GM18519 (cell line): ENCODE measurements around the gene TBCD.
"Not testable (repeated sequence)": the region's sequence is repeated elsewhere in the genome, so short reads cannot be mapped to it uniquely, and the experiment has no call there.

Experiments
- ATAC-seq: cut with Tn5 transposase; IDR thresholded peaks from one replicate; pipeline ENCODE4 v1.9.1; 2021; ENCODE audit warnings: mild to moderate bottlenecking, moderate library complexity; ENCODE audit not compliant: unreplicated experiment, low FRiP score

Gene TBCD

DNA sequence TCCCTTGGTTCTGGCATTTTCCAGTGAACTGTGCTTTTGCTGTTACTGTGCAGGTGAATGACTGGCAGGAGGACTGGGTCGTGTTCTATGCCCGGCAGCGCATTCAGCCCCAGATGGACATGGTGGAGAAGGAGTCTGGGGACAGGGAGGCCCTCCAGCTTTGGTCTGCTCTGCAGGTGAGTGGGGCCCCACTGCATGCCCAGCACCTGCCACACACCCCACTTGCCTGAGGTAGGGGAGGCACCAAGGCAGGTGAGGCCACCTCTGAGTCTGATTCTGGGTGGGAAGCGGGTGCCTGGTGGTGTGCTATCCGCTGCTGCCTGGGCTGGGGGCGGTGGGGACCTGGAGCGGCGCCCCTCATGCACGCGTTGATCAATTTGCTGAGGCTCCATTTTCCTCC is 25.4 kb upstream of the TBCD start:
- no peak for ATAC-seq

DNA sequence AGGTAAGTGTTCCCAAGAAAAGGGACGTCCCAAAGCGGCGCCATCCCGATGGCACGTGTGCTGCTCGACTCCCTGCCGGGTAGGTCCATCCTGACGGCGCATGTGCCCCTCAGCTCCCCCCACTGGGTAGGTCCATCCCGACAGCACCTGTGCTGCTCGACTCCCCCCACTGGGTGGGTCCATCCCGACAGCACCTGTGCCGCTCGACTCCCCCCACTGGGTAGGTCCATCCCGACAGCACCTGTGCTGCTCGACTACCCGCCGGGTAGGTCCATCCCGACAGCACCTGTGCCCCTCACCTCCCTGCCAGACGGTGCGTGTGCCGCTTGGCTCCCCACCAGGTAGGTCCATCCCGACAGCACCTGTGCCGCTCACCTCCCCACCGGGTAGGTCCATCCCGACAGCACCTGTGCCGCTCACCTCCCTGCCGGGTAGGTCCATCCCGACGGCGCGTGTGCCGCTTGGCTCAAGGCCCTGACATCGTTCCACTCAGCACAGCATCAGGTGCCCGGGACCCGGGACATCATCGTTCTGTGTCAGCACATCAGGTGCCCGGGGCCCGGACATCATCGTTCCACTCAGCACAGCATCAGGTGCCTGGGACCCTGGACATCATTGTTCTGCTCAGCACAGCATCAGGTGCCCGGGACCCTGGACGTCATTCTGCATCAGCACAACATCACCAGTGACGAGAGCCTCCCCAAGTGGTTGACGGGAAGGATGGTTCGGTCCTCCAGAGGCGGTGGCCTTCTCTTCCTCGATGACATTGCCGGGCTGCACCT is 22.2 kb upstream of the TBCD start:
- no peak for ATAC-seq

DNA sequence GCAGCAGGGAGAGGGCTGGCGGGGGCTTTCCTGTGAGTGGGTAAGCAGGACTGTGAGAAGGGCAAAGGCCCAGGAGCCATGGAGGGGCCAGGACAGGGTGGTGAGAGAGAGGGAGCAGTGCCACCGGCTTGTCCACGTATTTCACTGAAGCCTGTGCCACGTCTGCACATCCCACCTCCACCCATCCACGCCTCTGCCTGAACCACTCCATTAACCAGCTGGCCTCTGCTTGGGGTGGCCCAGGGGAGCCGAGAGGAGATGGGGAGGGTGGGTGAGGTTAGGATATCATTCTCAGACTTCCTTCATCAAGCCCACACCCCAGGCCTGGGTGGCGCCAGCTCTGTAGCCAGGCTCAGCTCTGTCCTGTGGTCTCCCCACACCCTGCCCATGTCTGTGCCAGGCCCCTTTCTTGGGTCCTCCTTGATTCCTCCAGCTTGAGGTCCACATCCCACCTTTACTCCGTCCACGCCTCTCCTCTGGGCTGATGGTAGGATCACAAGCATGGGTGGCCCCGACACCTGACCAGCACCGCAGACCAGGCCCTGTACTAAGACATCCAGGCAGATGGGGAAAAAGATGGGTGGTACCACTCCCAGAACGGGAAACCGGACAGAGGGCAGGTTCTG is 19.6 kb upstream of the TBCD start:
- ATAC-seq: no peak

DNA sequence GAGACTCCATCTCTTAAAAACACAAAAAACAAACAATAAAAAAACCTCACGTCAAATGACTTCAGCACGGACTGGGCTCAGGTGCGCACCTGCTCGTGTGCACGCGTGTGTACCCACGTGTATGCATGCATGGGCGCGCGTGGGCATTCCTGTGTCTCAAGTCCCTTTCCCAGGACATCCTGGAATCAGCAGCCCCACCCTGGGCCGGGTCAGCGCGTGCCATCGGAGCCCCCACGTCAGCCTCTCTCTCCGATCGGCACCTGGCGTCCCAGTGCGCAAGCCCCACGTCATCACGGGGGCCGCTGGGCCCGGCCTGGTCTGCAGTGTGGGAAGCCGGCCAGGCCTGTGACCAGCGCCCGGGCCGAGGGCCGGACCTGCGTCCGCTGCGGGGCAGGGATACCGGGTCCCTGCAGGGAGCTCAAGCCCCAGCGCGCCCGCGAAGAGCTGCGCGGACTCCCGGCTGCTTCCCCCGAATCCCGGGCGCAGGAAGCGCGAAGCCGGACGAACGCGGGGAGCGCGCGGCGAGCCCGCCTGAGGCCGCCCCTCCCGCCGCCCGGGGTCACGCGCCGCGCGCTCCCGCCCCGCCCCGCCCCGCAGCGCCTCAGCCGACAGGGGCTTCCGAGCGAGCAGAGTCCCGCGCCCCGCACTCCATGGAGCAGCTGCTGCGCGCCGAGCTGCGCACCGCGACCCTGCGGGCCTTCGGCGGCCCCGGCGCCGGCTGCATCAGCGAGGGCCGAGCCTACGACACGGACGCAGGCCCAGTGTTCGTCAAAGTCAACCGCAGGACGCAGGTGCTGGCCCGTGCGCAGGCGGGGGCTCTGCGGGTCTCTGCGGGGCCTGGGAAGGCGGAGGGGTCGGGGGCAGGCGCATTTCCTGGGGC is 16.6 kb upstream of the TBCD start, which contains the start of gene FN3K:
FN3K (plus strand) TSS at position 629 of the 880 bp plus-strand sequence; CDS start at position 651, 22 bp downstream.
- no peak for ATAC-seq

DNA sequence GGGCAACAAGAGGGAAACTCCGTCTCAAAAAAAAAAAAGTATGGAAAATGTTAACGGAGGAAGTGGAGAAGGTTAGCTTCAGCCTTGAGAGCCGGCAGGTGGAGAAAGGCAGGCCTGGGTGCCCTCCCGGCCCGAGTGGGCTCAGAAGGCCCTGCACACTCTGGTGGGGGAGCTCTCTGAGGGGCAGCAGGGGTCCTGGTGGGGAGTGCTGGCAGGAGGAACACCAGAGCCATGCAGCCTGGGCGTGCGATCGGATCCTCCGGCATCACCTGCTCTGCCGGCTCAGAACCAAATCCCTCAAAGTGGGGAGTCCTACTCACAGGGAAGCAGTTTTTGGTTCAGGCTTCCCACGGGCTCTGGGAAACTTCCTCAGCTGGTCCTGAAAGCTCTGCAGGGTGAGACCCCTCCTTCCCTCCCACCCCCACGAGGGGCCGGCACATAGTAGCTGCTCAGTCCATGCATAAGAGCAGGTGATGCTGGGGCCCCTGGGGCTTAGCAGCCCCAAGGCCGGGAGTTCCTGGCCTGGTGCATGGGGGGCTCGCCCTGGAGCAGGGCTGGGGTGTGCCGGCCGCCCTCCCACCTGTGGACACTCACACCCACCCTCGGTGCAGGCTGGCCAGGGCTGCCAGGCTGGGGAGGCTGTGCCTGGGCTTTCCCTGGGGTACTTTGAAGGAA is 15.2 kb upstream of the TBCD start:
- ATAC-seq: no peak

DNA sequence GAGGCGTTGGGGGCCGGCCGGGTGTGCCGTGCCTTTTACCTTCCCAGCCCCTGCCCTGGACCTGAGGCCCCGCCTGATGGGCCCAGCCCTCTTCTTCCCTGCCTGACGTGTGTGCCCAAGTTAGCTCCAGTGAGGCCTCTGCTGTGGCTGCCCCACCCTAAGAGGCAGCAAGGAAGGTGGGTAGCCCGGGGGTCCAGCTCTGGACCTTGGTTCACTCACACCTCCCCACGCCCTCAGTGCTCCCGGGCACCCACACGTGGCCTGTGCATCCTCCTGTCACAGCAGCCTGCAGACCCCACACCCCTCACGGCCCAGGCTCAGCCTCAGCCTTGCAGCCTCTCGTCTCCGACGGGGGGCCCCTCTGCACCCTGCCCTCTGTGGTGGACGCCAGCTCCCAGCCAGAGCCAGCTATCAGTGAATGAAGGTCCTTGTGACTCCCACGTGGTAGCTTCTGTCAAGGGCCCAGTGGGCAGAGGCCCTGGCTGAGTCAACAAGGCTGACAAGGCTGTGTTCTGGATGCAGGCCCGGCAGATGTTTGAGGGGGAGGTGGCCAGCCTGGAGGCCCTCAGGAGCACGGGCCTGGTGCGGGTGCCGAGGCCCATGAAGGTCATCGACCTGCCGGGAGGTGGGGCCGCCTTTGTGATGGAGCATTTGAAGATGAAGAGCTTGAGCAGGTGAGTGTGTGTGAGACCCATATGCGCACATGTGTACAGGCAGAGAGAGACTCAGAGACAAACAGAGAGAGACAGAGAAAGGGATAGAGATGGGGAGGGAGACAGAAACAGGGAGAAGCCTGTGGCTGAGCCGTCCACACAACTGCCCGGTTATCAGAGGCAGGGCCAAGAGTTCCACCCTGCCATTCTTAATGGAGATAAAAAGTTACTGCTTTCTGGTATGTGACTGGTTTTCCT is 13.6 kb upstream of the TBCD start:
- ATAC-seq: no peak

DNA sequence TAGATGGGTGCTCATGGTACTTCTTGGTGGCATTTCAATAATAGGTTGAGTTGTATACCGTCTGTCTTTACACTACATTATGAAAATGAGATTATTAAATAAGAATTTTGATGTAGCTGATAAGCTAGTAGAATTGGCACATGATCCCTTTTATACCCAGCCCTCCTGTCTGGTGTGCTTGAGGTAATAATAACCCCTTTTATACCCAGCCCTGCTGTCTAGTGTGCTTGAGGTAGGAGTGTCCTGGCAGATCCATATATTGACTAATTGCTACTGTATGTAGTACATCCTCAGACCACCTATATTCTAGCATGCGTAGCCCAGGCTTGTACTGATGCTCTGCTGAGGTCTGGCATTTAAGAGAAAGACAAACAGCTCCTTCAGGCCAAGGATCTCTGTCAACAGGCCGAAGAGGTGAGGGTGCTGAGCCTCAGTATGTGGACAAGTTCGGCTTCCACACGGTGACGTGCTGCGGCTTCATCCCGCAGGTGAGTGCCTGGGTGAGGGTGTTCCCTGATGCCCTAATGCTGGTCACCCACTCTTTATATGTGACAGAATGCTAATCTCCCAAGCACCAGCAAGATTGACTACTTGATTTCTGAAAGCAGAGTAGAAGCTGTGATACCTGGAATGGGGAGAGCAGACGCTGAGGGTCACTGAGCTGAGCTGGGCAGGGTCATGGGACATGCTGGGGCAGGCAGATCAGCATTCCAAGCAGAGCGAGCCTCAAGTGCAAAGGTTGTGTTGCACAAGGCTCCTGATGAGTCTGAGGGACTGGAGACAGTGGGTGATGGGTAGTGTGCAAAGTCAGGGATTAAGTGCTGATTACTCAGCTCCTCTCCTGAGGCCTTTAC is 10.7 kb upstream of the TBCD start:
- no peak for ATAC-seq

DNA sequence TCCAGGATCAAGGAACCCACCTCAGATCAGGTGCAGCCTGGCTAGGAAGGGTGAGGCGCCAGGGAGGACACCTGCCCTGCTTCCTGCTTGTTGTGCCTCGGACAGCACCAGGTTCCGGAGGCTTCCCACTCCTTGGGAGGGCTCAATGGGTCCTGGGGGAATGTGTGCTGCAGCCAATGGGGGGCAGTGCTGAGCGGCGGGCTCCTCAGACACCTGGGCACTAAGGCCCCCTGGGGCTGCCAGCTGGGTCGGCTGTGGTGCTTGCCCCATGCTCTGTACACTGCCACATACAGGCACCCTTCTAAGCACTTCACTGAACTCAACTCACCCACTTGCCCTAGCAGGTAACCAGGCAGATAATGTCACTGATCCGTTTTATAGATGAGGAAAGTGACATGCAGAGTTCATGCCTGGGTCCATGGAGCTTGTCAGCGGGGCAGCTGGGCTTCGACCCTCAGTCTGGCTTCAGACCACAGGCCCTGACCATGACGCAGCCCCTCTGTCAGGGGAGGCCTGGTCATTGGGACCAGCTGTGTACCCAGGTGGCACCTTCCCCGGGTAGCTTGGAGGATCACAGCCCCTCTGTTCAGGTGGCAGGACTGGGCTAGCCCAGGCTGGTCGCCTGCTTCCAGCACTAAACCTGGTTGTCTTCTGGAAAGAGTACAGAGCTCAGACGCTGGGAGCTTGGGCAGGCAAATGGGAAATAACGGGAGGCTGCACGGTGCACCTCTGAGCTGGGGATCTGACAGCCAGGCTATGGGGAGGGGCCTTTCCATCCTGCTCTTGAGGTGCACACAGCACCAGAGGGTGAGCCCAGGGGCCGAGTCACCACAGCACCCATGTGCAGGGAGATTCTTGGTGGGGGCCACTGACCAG is 8.3 kb upstream of the TBCD start:
- no peak for ATAC-seq

DNA sequence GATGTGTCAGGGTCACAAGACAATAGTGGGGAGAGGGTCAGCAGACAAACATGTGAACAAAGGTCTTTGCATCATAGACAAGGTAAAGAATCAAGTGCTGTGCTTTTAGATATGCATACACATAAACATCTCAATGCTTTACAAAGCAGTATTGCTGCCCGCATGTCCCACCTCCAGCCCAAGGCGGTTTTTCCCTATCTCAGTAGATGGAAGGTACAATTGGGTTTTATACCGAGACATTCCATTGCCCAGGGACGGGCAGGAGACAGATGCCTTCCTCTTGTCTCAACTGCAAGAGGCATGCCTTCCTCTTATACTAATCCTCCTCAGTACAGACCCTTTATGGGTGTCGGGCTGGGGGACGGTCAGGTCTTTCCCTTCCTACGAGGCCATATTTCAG is 7.1 kb upstream of the TBCD start:
- not testable (repeated sequence) for ATAC-seq

DNA sequence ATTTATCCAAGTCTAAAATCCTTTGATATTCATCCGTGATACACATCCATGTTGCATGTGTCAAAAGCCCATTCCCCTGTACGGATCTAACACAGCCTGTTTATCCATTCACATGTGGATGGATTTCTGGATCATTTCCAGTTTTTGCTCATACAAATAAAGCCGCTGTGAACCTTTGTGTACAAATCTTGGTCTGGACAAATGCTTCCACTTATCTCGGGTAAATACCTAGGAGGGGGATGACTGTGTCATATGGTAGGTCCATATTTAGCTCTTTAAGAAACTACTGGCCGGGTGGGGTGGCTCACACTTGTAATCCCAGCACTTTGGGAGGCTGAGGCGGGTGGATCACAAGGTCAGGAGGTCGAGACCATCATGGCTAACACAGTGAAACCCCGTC is 6.3 kb upstream of the TBCD start:
- no peak for ATAC-seq

DNA sequence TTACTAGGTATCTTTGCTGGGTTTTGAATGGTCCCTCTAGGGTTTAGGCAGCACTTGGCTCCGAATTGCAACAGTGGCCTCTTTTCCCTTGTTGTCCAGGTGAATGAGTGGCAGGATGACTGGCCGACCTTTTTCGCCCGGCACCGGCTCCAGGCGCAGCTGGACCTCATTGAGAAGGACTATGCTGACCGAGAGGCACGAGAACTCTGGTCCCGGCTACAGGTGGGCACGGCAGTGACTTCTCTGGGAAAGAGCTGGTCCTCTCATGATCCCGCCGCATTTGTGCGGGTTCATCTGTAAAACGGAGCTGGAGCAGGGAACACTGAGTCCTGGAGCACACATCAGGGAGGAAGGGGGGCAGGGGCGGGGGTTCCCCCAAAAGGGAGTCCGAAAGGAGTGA is 3.1 kb upstream of the TBCD start:
- ATAC-seq: no peak

DNA sequence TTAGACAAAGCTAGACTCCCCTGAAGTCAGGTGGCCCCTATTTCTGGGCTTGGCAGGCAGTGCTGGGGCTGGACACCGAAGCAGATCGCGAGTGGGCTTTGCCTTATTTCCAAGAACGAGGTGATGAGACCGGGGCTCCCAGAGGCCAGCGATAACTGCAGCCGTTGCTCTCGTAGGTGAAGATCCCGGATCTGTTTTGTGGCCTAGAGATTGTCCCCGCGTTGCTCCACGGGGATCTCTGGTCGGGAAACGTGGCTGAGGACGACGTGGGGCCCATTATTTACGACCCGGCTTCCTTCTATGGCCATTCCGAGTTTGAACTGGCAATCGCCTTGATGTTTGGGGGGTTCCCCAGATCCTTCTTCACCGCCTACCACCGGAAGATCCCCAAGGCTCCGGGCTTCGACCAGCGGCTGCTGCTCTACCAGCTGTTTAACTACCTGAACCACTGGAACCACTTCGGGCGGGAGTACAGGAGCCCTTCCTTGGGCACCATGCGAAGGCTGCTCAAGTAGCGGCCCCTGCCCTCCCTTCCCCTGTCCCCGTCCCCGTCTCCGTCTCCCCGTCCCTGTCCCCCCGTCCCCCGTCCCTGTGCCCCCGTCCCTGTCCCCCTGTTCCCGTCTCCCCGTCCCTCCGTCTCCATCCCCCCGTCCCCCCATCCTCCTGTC is 1.5 kb upstream of the TBCD start:
- ATAC-seq: no peak

DNA sequence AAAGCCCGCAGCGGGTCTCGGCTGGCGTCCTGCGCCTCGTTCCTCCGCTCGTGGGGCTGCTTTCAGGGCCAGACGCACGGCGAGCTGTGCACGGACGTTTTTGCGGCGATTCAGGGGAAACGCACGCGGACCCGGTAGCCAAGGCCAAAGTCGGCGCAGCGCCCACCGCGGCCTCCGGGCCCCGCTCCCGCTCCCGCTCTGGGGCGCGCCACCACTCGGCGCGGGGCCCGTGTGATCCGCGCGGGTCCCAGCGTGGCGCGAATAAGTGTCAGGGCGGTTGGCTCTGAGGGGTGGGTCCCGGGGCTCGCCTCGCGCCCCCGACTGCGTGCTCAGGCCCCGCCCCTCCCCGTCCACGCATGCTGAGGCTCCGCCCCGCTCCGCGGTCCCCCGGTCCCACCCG is 694 bp upstream of the TBCD start:
- ATAC-seq: no peak

DNA sequence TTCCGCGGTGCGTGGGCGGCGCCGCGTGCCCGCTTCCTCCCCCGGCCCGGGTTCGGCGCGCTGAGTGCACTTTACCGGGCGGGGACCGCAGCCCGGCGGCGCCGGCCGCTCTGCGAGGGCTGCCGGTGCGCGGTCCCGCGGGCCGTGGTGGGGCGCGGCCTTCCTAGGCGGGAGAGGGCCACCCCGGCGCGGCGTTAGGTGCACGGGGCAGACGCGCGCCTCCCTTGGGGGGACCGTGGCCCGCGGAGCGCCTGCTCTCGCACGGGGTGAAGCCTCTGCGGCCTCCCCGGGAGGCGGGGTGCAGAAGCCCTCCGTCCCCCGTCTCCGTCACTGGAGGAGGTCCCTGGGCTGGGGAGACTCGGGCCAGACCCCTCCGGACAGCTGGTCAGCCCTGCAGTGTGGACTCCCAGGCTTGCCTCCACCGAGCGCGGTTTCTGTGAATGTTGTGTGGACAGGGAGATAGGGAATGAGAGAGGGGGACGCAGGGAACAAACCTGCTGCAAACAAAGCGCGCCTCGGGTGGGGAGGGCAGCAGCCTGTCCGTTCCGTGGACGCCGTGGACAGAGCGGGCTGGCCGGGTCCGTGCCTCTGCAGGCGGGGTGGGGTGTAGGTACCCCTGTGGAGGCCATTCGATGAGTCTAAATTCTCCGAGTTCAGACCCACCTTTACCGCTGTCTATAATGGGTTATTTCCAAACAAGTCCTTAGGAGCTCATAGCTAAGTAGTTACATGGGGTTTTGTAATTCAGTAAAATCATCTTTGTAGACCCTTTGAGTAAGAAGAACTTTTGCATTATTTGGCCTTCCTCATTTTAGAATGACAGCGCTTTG is 721 bp downstream of the TBCD start:
- peak; percentile 25 for ATAC-seq

DNA sequence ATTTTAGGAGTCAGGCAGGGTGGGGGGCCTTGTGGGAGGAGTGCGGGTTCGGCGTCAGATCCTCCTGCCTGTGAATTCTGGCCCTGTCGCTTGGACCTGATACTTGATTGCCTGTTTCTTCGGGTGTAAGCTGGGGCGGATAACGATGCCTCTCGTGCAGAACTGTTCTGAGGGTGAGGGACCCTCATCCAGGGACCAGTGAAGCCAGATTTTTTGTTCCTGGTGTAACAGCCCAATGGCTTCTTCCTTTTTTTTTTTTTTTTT is 1.3 kb downstream of the TBCD start:
- no peak for ATAC-seq

DNA sequence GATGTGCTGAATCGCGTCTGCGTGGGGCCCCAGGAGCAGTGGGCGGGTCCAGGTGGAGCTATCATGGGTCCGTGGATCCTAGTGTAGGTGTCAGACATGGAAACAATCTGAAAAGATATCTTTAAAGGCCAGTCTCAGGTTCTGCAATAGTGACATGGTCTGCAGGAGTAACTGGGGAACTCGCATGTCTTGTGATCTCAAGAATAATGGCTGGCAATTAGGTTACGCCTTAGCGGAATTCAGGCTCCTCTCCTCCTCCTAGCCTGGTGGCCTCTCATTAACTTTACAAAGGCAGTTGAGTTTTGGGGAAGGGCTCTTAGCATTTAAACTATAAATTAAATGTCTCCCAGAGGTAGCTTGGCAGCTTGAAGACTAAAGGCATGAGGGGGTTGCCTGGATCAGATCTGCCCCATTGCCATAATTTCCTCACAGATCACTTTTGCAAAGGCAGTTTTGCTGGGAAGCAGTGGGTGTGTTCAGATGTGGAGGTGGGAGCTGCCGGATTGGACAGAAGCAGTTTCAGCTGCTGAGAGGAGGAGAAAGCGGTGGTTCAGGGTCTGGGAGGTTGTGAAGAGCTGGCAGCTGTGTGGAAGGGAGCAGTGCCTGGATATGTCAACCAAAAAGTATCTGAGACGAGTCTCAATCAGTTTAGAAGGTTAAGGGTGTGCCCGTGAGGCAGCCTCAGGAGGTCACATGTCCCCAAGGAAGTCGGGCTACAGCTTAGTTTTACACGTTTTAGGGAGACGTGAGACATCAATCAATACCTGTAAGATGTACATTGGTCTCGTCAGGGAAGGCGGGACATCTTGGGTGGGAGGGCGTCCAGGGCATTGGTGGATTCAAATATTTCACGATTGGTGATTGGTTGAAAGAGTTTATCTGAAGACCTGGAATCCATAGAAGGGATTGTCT is 2.7 kb downstream of the TBCD start:
- no peak for ATAC-seq
